H1 (cell line): ENCODE data around the gene SMIM35. TPM values are rescaled to one million over a fixed set of nuclear protein-coding genes. Genes with fewer than 3 reads are reported as not detected.

Experiments
- CTCF ChIA-PET: fragments of 300-600 bp; sonication (Branson Sonifier 250); formaldehyde crosslinking; loops from one replicate; lab custom pipeline; 2021; ENCODE audit not compliant: partially characterized antibody; lab: Charles Lee
- POLR2A ChIA-PET: fragments of 300-600 bp; sonication (Branson Sonifier 250); formaldehyde crosslinking; loops from one replicate; lab custom pipeline; 2021; ENCODE audit warnings: inconsistent platforms; ENCODE audit not compliant: partially characterized antibody; lab: Charles Lee
- DNase-seq, 2 experiments: peaks; one replicate each; pipeline versions ENCODE4 v3.0.0 to v3.0.0-alpha.2; 2010 to 2022; ENCODE audit warnings: low spot score in 2 of 2, low read depth in 1 of 2, mixed read lengths in 1 of 2
- FAIRE-seq: peaks from 2 replicates; lab custom pipeline; 2011; peaks lifted over from hg19 to GRCh38; lab: Jason Lieb, UNC
- H2AFZ ChIP-seq: 2 replicates; pipeline ENCODE4 v1.8.1; 2012; ENCODE audit warnings: low read length, inconsistent platforms
- H2AK5ac ChIP-seq: 2 replicates; pipeline ENCODE4 v1.6.1; 2013; ENCODE audit warnings: low read depth, low read length
- H2BK120ac ChIP-seq: replicated peaks from 2 replicates; pipeline ENCODE3; 2013; ENCODE audit warnings: low read depth, low read length, inconsistent platforms
- H2BK12ac ChIP-seq: 2 replicates; pipeline ENCODE4 v1.6.1; 2013; ENCODE audit warnings: low read depth, low read length
- H2BK15ac ChIP-seq: 2 replicates; pipeline ENCODE4 v1.6.1; 2013; ENCODE audit warnings: low read length
- H2BK20ac ChIP-seq: 2 replicates; pipeline ENCODE4 v1.6.1; 2013; ENCODE audit warnings: low read length
- H2BK5ac ChIP-seq: 2 replicates; pipeline ENCODE4 v1.6.1; 2013; ENCODE audit warnings: low read depth, low read length
- H3K14ac ChIP-seq: 2 replicates; pipeline ENCODE4 v1.6.1; 2013; ENCODE audit warnings: inconsistent platforms; ENCODE audit not compliant: insufficient read length
- H3K18ac ChIP-seq: 2 replicates; pipeline ENCODE4 v1.6.1; 2013; ENCODE audit warnings: low read length; ENCODE audit errors: extremely low read depth
- H3K23ac ChIP-seq: 2 replicates; pipeline ENCODE4 v1.6.1; 2013; ENCODE audit warnings: inconsistent platforms; ENCODE audit not compliant: insufficient read length
- H3K23me2 ChIP-seq: 2 replicates; pipeline ENCODE4 v1.6.1; 2013; ENCODE audit warnings: low read depth, low read length
- H3K27ac ChIP-seq: 2 replicates; pipeline ENCODE4 v1.6.1; 2011; ENCODE audit warnings: low read depth, low read length, inconsistent platforms
- H3K27me3 ChIP-seq, 4 experiments: replicated peaks in 1 of 4; 1 replicate in 1 of 4; 2 replicates in 3 of 4; pipeline versions ENCODE4 v1.6.1 to v1.8.1; 2011 to 2013; ENCODE audit warnings: low read length in 3 of 4, mild to moderate bottlenecking in 3 of 4, inconsistent platforms in 2 of 4, mixed read lengths in 2 of 4, moderate library complexity in 1 of 4; ENCODE audit not compliant: control insufficient read depth in 3 of 4, insufficient read depth in 3 of 4; ENCODE audit errors: extremely low read depth in 1 of 4
- H3K36me3 ChIP-seq, 4 experiments: 2 replicates each; pipeline versions ENCODE4 v1.6.1 to v1.8.1; 2011 to 2013; ENCODE audit warnings: mild to moderate bottlenecking in 4 of 4, low read length in 3 of 4, moderate library complexity in 2 of 4, control low read depth in 1 of 4, inconsistent platforms in 1 of 4; ENCODE audit not compliant: insufficient read depth in 4 of 4, control insufficient read depth in 2 of 4
- H3K4ac ChIP-seq: replicated peaks from 2 replicates; pipeline ENCODE3; 2013; ENCODE audit warnings: low read length, low read depth, mixed read lengths, inconsistent platforms; ENCODE audit not compliant: insufficient read length
- H3K4me1 ChIP-seq, 4 experiments: replicated peaks in 1 of 4; 1 replicate in 1 of 4; 2 replicates in 3 of 4; pipeline versions ENCODE4 v1.6.1 to v1.8.1; 2011 to 2013; ENCODE audit warnings: low read length in 3 of 4, inconsistent platforms in 2 of 4, mixed read lengths in 1 of 4; ENCODE audit not compliant: insufficient read depth in 4 of 4, control insufficient read depth in 3 of 4
- H3K4me2 ChIP-seq, 2 experiments: 2 replicates each; pipeline versions ENCODE4 v1.6.1 to v1.8.1; 2011 to 2013; ENCODE audit warnings: low read depth in 2 of 2, low read length in 2 of 2, control low read depth in 1 of 2, inconsistent platforms in 1 of 2, mild to moderate bottlenecking in 1 of 2; ENCODE audit not compliant: insufficient read depth in 1 of 2
- H3K4me3 ChIP-seq, 4 experiments: fragments of 200-600, 300-600 bp in 1 of 4; sonication (generic), shearing (Covaris generic), sonication (Bioruptor Twin) in 1 of 4; 2 replicates each; pipeline versions ENCODE4 v1.5.1 to v1.8.1; 2011 to 2016; ENCODE audit warnings: low read length in 4 of 4, low read depth in 3 of 4, control low read depth in 2 of 4, inconsistent platforms in 2 of 4, mild to moderate bottlenecking in 2 of 4, mixed read lengths in 1 of 4, moderate library complexity in 1 of 4; ENCODE audit not compliant: insufficient read depth in 2 of 4; ENCODE audit errors: extremely low read depth in 1 of 4
- H3K56ac ChIP-seq: replicated peaks from 2 replicates; pipeline ENCODE3; 2013; ENCODE audit warnings: low read depth, mild to moderate bottlenecking, mixed read lengths, low read length, inconsistent platforms; ENCODE audit not compliant: insufficient read length
- H3K79me1 ChIP-seq: 2 replicates; pipeline ENCODE4 v1.6.1; 2013; ENCODE audit warnings: low read depth, low read length, control low read depth
- H3K79me2 ChIP-seq, 2 experiments: 2 replicates each; pipeline versions ENCODE4 v1.6.1 to v1.8.1; 2012 to 2013; ENCODE audit warnings: low read length in 2 of 2, mild to moderate bottlenecking in 2 of 2, inconsistent platforms in 1 of 2; ENCODE audit not compliant: insufficient read depth in 2 of 2, control insufficient read depth in 1 of 2
- H3K9ac ChIP-seq, 4 experiments: replicated peaks in 1 of 4; 1 replicate in 1 of 4; 2 replicates in 3 of 4; pipeline versions ENCODE4 v1.6.1 to v1.8.1; 2011 to 2013; ENCODE audit warnings: low read depth in 3 of 4, low read length in 3 of 4, control low read depth in 2 of 4, mild to moderate bottlenecking in 2 of 4, moderate library complexity in 2 of 4, inconsistent platforms in 1 of 4; ENCODE audit errors: extremely low read depth in 1 of 4
- H3K9me3 ChIP-seq, 2 experiments: 2 replicates each; pipeline versions ENCODE4 v1.6.1 to v1.8.1; 2012 to 2013; ENCODE audit warnings: mild to moderate bottlenecking in 2 of 2, moderate library complexity in 2 of 2, control low read depth in 1 of 2, inconsistent platforms in 1 of 2, low read depth in 1 of 2, low read length in 1 of 2, mixed read lengths in 1 of 2; ENCODE audit not compliant: insufficient read depth in 2 of 2
- H4K20me1 ChIP-seq, 2 experiments: replicated peaks in 1 of 2; 2 replicates each; pipeline versions ENCODE3 to v1.8.1; 2011 to 2013; ENCODE audit warnings: inconsistent platforms in 2 of 2, low read length in 2 of 2, mild to moderate bottlenecking in 1 of 2; ENCODE audit not compliant: insufficient read depth in 2 of 2, control insufficient read depth in 1 of 2
- H4K5ac ChIP-seq: 2 replicates; pipeline ENCODE4 v1.6.1; 2013; ENCODE audit warnings: low read length, low read depth, mixed read lengths, inconsistent platforms; ENCODE audit not compliant: insufficient read length
- H4K8ac ChIP-seq: 2 replicates; pipeline ENCODE4 v1.8.0; 2013; ENCODE audit warnings: mild to moderate bottlenecking, moderate library complexity, low read length, inconsistent platforms; ENCODE audit not compliant: insufficient read depth; ENCODE audit errors: extremely low read depth
- H4K91ac ChIP-seq: replicated peaks from 2 replicates; pipeline ENCODE3; 2013; ENCODE audit warnings: low read length, mixed read lengths, inconsistent platforms; ENCODE audit not compliant: insufficient read length
- JUN ChIP-seq: IDR thresholded peaks from 2 replicates; pipeline ENCODE4 v1.6.1; 2011; ENCODE audit warnings: low read depth, mild to moderate bottlenecking, improper control_type of control experiment, low read length
- KDM5A ChIP-seq: fragments of 200-600 bp; IDR thresholded peaks from 2 replicates; pipeline ENCODE4 v1.7.1; 2012; ENCODE audit warnings: mild to moderate bottlenecking, low read length, inconsistent platforms, mixed read lengths
- NANOG ChIP-seq: IDR thresholded peaks from 2 replicates; pipeline ENCODE4 v1.6.1; 2011; ENCODE audit warnings: low read length, low read depth, mild to moderate bottlenecking, inconsistent platforms; ENCODE audit not compliant: insufficient read depth, poor library complexity, severe bottlenecking
- POLR2A ChIP-seq, 2 experiments: IDR thresholded peaks; 1 replicate in 1 of 2; 2 replicates in 1 of 2; pipeline ENCODE4 v1.6.1; 2011; ENCODE audit warnings: low read depth in 2 of 2, low read length in 2 of 2, mild to moderate bottlenecking in 2 of 2; ENCODE audit errors: control extremely low read depth in 1 of 2
- RAD21 ChIP-seq, 2 experiments: IDR thresholded peaks in 1 of 2; conservative IDR thresholded peaks in 1 of 2; 2 replicates each; pipeline ENCODE4 v1.6.1; 2011; ENCODE audit warnings: low read depth in 2 of 2, low read length in 2 of 2, improper control_type of control experiment in 1 of 2, inconsistent platforms in 1 of 2, mild to moderate bottlenecking in 1 of 2, moderate library complexity in 1 of 2
- RFX5 ChIP-seq: IDR thresholded peaks from 2 replicates; pipeline ENCODE4 v1.6.1; 2011; ENCODE audit warnings: low read depth, low read length, improper control_type of control experiment, borderline replicate concordance
- RXRA ChIP-seq: IDR thresholded peaks from 2 replicates; pipeline ENCODE4 v1.6.1; 2011; ENCODE audit warnings: low read depth, mild to moderate bottlenecking, low read length, moderate library complexity; ENCODE audit not compliant: insufficient read depth
- SIN3A ChIP-seq, 2 experiments: IDR thresholded peaks in 1 of 2; conservative IDR thresholded peaks in 1 of 2; 2 replicates each; pipeline ENCODE4 v1.6.1; 2011 to 2012; ENCODE audit warnings: low read length in 2 of 2, improper control_type of control experiment in 1 of 2, low read depth in 1 of 2, mild to moderate bottlenecking in 1 of 2
- SRF ChIP-seq: IDR thresholded peaks from 2 replicates; pipeline ENCODE4 v1.6.1; 2011; ENCODE audit warnings: mild to moderate bottlenecking, low read depth, low read length, moderate library complexity
- TAF1 ChIP-seq: IDR thresholded peaks from 2 replicates; pipeline ENCODE4 v1.6.1; 2011; ENCODE audit warnings: mild to moderate bottlenecking, low read depth, low read length
- USF2 ChIP-seq: IDR thresholded peaks from 2 replicates; pipeline ENCODE4 v1.6.1; 2011; ENCODE audit warnings: low read length, improper control_type of control experiment
- ZNF274 ChIP-seq: IDR thresholded peaks from 2 replicates; pipeline ENCODE4 v1.7.0; 2012; ENCODE audit warnings: low read length, borderline replicate concordance; ENCODE audit errors: extremely low read depth
- WGBS, 2 experiments: shearing (Covaris generic) in 1 of 2; methylation state at CpG; one replicate each; pipeline versions ENCODE4 v1.1.6 to v1.1.7; 2013 to 2015; ENCODE audit warnings: low lambda C conversion rate in 2 of 2, mixed read lengths in 2 of 2, inconsistent platforms in 1 of 2, low coverage in 1 of 2, missing lambda C conversion rate in 1 of 2; ENCODE audit not compliant: insufficient replicate concordance in 2 of 2, insufficient coverage in 1 of 2, insufficient read length in 1 of 2; ENCODE audit errors: extremely low coverage in 1 of 2, missing lambda C conversion rate in 1 of 2; 5-methylcytosine and 5-hydroxymethylcytosine counted together
- polyA plus RNA-seq, 7 experiments: library from polyadenylated mRNA; depleted of rRNA in 3 of 7; stranded (reverse) in 5 of 7; unstranded in 2 of 7; fragments of >200 nt in 5 of 7; fragments of 200-250 nt in 2 of 7; gene quantifications; 1 replicate in 5 of 7; 2 replicates in 1 of 7; 4 replicates in 1 of 7; pipeline versions ENCODE4 v1.2.1 to v1.2.3, GENCODE V29; 2011 to 2013; ENCODE audit warnings: missing spikeins in 2 of 7, mixed read lengths in 2 of 7
- total RNA-seq: library from RNA; stranded (reverse); fragmentation: NEBNext Ultra II Directional; extraction: Animal tissue kit (Norgen Biotek cat#: 25700); gene quantifications from 2 replicates; pipeline ENCODE4 v1.2.1, GENCODE V29; 2021

The SMIM35 gene
- total and polyA plus RNA-seq, 2 of the 8 experiments (the other 6 are each of a cell fraction or from before 2014, with no cell fraction given): not detected

- no peak overlapping the region for H4K8ac ChIP-seq
- H3K18ac ChIP-seq: no peak overlapping the region
- H3K4ac ChIP-seq: no peak overlapping the region
- POLR2A ChIA-PET: no interaction called here
- H3K9me3 ChIP-seq: no peaks in the 10 kb centered on the region
- no peak overlapping the region for H3K27ac ChIP-seq
- no peak overlapping the region for H3K14ac ChIP-seq
- H3K23me2 ChIP-seq: no peaks in the 10 kb centered on the region
- DNase-seq (no peak), FAIRE-seq (no peak)
- no peak overlapping the region for H3K23ac ChIP-seq
- H2AK5ac ChIP-seq: no peak overlapping the region
- no peak overlapping the region for H3K4me3 ChIP-seq
- no peak overlapping the region for H3K56ac ChIP-seq
- H3K79me1 ChIP-seq: no peaks in the 10 kb centered on the region
- H4K91ac ChIP-seq: no peak overlapping the region
- H3K27me3 ChIP-seq: no peaks in the 10 kb centered on the region
- CTCF ChIA-PET: interaction anchor here (1.6 to 5.1 kb wide), 2 partner anchors 9 to 36 kb away, joined by 5 to 22 read pairs; no protein-coding TSS in a partner anchor
- no peaks in the 10 kb centered on the region for H3K36me3 ChIP-seq
- H3K4me2 ChIP-seq: no peak overlapping the region
- no peak overlapping the region for H2BK20ac ChIP-seq
- no peak overlapping the region for H4K5ac ChIP-seq
- no peak overlapping the region for H2BK120ac ChIP-seq
- no peak overlapping the region for H2AFZ ChIP-seq
- no peak overlapping the region for H3K9ac ChIP-seq
- no peak overlapping the region for H2BK5ac ChIP-seq
- H3K4me1 ChIP-seq: no peaks in the 10 kb centered on the region
- no peaks in the 10 kb centered on the region for H4K20me1 ChIP-seq
- 100% methylated on average over 2 of the region's 5 CpGs; no CpG with 5 or more reads in 1 of the 2 experiments for WGBS, 2 experiments
- H3K79me2 ChIP-seq: no peaks in the 10 kb centered on the region
- no peak overlapping the region for H2BK15ac ChIP-seq
- no peak overlapping the region for H2BK12ac ChIP-seq
- no peak for TF ChIP-seq TAF1
- TF ChIP-seq POLR2A (IDR thresholded peaks at IDR 0.05; ENCODE audit: control extremely low read depth in 1 of 2, low read depth in 2 of 2, low read length in 2 of 2): no peak
- no peak for TF ChIP-seq JUN
- TF ChIP-seq ZNF274: no peak
- no peak for TF ChIP-seq SIN3A (conservative IDR thresholded peaks at IDR 0.05 in 1 of 2, IDR thresholded peaks at IDR 0.05 in 1 of 2; ENCODE audit: low read depth in 1 of 2, low read length in 2 of 2)
- no peak for TF ChIP-seq USF2
- no peak for TF ChIP-seq RFX5
- TF ChIP-seq RAD21 (IDR thresholded peaks at IDR 0.05 in 1 of 2, conservative IDR thresholded peaks at IDR 0.05 in 1 of 2; ENCODE audit: low read depth in 2 of 2, low read length in 2 of 2): no peak
- TF ChIP-seq SRF: no peak
- TF ChIP-seq NANOG: no peak
- TF ChIP-seq RXRA: no peak
- TF ChIP-seq KDM5A: no peak
Measured at GRCh38 chr11:118135796-118136165, 49.0 kb upstream of the SMIM35 start.
